HG03439 (cell line): Measurements from ENCODE around the gene C4BPB.
"Not testable (repeated sequence)": the region's sequence is repeated elsewhere in the genome, so short reads cannot be mapped to it uniquely, and the experiment has no call there.

ENCODE experiments used
- ATAC-seq: cut with Tn5 transposase; IDR thresholded peaks from one replicate; pipeline ENCODE4 v1.9.1; 2021; ENCODE audit warnings: mild to moderate bottlenecking, moderate library complexity; ENCODE audit not compliant: unreplicated experiment

The C4BPB gene

GRCh38 chr1:207088701-207089626 lies at the start of gene C4BPB:
Gene C4BPB, plus strand, starts transcription at chr1:207088860. Its CDS starts 672 bp downstream, at chr1:207089532.
- ATAC-seq, result no peak

- no peak for ATAC-seq
These were observed 49.1 kb upstream of the C4BPB start for GRCh38 chr1:207039380-207040180.

GRCh38 chr1:207040181-207040533 lies 48.5 kb upstream of the C4BPB start:
- no peak for ATAC-seq

- ATAC-seq, result not testable (repeated sequence)
These were observed 47.3 kb upstream of the C4BPB start for GRCh38 chr1:207041397-207041796.

- ATAC-seq, result no peak
These were observed 43.2 kb upstream of the C4BPB start for GRCh38 chr1:207045453-207045852.

GRCh38 chr1:207047505-207047904 lies 41.2 kb upstream of the C4BPB start:
- no peak for ATAC-seq

- no peak for ATAC-seq
These were observed 40.6 kb upstream of the C4BPB start for GRCh38 chr1:207048041-207048440.

GRCh38 chr1:207049054-207049453 lies 39.6 kb upstream of the C4BPB start:
- no peak for ATAC-seq

GRCh38 chr1:207049514-207049913 lies 39.1 kb upstream of the C4BPB start:
- no peak for ATAC-seq

GRCh38 chr1:207049974-207050391 lies 38.7 kb upstream of the C4BPB start:
- no peak for ATAC-seq

- ATAC-seq, result peak; percentile 52
These were observed 38.0 kb upstream of the C4BPB start for GRCh38 chr1:207050480-207051190.

GRCh38 chr1:207051191-207051943 lies 37.3 kb upstream of the C4BPB start, which contains the start of gene YOD1:
Gene YOD1, minus strand, starts transcription at chr1:207051208. Its CDS starts 178 bp downstream, at chr1:207051030.
- no peak for ATAC-seq

GRCh38 chr1:207052911-207053769 lies 35.5 kb upstream of the C4BPB start, which contains the start of gene PFKFB2:
Gene PFKFB2, plus strand, starts transcription at chr1:207053275. Its CDS starts 1,443 bp downstream, at chr1:207054718.
- ATAC-seq, result peak; percentile 79

- no peak for ATAC-seq
These were observed 34.2 kb upstream of the C4BPB start for GRCh38 chr1:207054491-207054890.

GRCh38 chr1:207055386-207056001 lies 33.2 kb upstream of the C4BPB start:
- ATAC-seq, result no peak

GRCh38 chr1:207056673-207057072 lies 32.0 kb upstream of the C4BPB start:
- ATAC-seq, result no peak

GRCh38 chr1:207058252-207058651 lies 30.4 kb upstream of the C4BPB start:
- ATAC-seq, result no peak

- no peak for ATAC-seq
These were observed 29.5 kb upstream of the C4BPB start for GRCh38 chr1:207058878-207059867.
